Activated naive CD4-positive, alpha-beta T cell treated with anti-CD3 and anti-CD28 coated beads for 36 hours (primary cell): Measurements from ENCODE around the gene P2RY6. TPM values are rescaled to one million over a fixed set of nuclear protein-coding genes. Genes with fewer than 3 reads are reported as not detected.

Experiments used
- CTCF ChIA-PET: fragments of 350-600 bp; sonication (Branson Sonifier 250); formaldehyde crosslinking; loops from one replicate; lab custom pipeline; 2021; ENCODE audit warnings: antibody characterized with exemption; lab: Charles Lee
- DNase-seq: peaks from one replicate; pipeline ENCODE4 v3.0.0-alpha.2; 2020
- H3K27ac Mint-ChIP-seq: one replicate; pipeline ENCODE4 v1.8.0; 2021; ENCODE audit warnings: mild to moderate bottlenecking, mixed read lengths
- H3K27me3 Mint-ChIP-seq: one replicate; pipeline ENCODE4 v1.8.0; 2021; ENCODE audit warnings: low read depth, mixed read lengths
- H3K36me3 Mint-ChIP-seq: one replicate; pipeline ENCODE4 v1.8.0; 2021; ENCODE audit warnings: low read depth, mixed read lengths
- H3K4me1 Mint-ChIP-seq: one replicate; pipeline ENCODE4 v1.8.0; 2021; ENCODE audit warnings: low read depth, mixed read lengths
- H3K4me3 Mint-ChIP-seq: one replicate; pipeline ENCODE4 v1.8.0; 2021; ENCODE audit warnings: mild to moderate bottlenecking, moderate library complexity, mixed read lengths
- H3K9me3 Mint-ChIP-seq: one replicate; pipeline ENCODE4 v1.8.0; 2021; ENCODE audit warnings: mixed read lengths
- intact Hi-C: fragments of 100-400 bp; cut with micrococcal nuclease; formaldehyde crosslinking; loops from one replicate; pipeline ENCODE4 v1.15.1; 2023
- total RNA-seq, 2 experiments: library from RNA; stranded (reverse); gene quantifications; one replicate each; pipeline ENCODE4 v1.2.3, GENCODE V29; 2021

Gene P2RY6
- total RNA-seq, 2 experiments from 2014 or later, result not detected

DNA sequence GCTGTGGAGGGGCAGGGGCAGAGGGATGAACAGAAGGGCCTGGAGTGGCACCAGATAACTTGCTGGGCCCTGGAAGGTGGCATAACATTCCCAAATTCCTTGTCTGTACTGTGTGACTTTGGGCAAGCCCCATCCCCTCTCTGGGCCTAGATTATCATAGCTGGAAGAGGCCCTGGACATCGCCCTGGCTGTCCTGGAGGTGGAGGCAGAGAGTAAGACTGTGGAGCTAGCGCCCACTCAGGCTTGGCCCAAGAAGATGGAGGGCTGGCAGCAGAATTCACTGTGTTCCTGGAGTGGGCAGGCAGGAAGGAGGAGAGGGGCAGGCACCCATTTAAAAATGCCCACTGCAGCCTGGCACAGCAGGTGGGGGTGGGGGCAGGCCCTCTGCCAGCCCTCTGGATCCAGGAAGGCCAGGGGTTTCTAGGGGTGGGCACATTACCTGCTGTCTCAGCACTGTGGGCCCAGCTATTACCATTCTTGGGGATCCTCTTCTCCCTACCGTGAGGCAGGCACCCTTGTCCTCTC is 58.5 kb downstream of the P2RY6 start:
- no peak overlapping the region for H3K27ac Mint-ChIP-seq
- CTCF ChIA-PET, result interaction anchor here (0.7 to 3.2 kb wide), 3 partner anchors 21 to 36 kb away, joined by 3 to 11 read pairs (median 7); partner anchors contain the start of gene ARHGEF17
- DNase-seq, result no peak
- no peaks in the 10 kb centered on the region for H3K4me1 Mint-ChIP-seq
- H3K36me3 Mint-ChIP-seq, result no peaks in the 10 kb centered on the region
- H3K9me3 Mint-ChIP-seq, result no peaks in the 10 kb centered on the region
- H3K4me3 Mint-ChIP-seq, result no peak overlapping the region
- intact Hi-C loops, result no loop called here
- H3K27me3 Mint-ChIP-seq, result no peaks in the 10 kb centered on the region

DNA sequence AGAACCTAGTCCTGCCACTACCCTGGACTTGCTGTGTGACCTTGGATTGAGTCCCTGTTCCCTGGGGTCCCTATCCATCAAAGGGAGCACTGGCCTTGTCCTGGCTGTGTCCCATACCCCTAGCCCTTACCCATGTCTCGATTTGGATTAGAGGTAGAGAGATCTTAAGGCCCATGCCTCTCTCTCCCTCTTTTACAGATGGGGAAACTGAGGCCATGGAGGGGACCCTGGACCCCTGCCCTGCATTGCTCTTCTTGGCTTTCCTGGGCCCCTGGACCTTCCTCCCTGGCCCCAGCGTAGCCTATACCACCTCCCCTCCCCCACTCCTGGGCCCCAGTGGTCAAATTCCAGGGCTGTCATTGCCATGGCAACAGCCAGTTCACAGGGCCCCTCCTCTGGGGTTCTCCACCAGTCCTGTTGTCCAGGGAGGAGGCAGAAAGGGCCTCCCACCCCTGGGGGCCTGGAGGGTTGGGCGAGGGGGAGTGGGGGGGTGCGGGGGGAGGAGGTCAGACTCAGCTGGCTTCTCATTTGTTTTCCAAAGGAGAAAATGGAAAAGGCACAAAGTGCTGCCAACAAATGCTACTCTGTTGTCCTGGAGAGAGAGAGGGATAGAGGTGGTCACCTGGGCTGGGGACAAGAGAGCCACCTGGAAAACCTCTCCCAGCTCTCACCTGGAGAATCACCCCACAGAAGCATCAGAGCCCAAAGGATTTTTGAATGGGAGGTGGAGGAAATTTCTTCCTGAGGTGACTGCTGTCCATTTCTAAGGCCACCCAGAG is 59.2 kb downstream of the P2RY6 start:
- Mint-ChIP-seq H3K27ac (no peak overlapping the region), H3K9me3 (no peaks in the 10 kb centered on the region), H3K36me3 (no peaks in the 10 kb centered on the region), H3K27me3 (no peaks in the 10 kb centered on the region), H3K4me1 (no peaks in the 10 kb centered on the region), H3K4me3 (no peak overlapping the region)
- CTCF ChIA-PET, result interaction anchor here (2.2 to 3.2 kb wide), 2 partner anchors 24 to 37 kb away, joined by 7 to 11 read pairs; partner anchors contain the start of gene ARHGEF17
- no peak for DNase-seq
- intact Hi-C loops, result no loop called here

DNA sequence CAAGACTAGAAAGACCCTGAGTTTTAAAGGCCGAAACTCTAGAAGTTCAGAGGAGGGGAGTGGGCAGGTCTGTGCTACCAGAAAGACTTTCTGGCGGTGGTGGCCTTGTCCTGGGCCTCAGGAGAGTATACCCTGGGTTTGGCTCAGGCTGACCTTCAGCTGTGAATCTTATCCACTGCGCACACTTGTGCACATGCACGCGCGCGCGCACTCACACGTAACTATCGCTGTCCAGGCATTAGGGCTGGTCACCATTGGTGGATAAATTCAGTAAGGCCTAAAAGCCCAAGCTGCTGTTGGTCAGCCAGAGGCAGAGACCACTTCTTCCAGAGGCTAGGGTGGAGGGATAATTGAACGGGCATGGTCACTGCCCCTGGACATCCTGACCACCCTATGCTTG is 61.0 kb downstream of the P2RY6 start:
- H3K27ac Mint-ChIP-seq, result no peak overlapping the region
- CTCF ChIA-PET, result interaction anchor here (1.1 to 8.0 kb wide), 2 partner anchors 28 to 42 kb away, joined by 4 to 83 read pairs; no protein-coding TSS in a partner anchor
- no peak overlapping the region for H3K4me3 Mint-ChIP-seq
- no peaks in the 10 kb centered on the region for H3K27me3 Mint-ChIP-seq
- intact Hi-C loops, result no loop called here
- no peaks in the 10 kb centered on the region for H3K4me1 Mint-ChIP-seq
- H3K9me3 Mint-ChIP-seq, result no peaks in the 10 kb centered on the region
- no peaks in the 10 kb centered on the region for H3K36me3 Mint-ChIP-seq
- no peak for DNase-seq

DNA sequence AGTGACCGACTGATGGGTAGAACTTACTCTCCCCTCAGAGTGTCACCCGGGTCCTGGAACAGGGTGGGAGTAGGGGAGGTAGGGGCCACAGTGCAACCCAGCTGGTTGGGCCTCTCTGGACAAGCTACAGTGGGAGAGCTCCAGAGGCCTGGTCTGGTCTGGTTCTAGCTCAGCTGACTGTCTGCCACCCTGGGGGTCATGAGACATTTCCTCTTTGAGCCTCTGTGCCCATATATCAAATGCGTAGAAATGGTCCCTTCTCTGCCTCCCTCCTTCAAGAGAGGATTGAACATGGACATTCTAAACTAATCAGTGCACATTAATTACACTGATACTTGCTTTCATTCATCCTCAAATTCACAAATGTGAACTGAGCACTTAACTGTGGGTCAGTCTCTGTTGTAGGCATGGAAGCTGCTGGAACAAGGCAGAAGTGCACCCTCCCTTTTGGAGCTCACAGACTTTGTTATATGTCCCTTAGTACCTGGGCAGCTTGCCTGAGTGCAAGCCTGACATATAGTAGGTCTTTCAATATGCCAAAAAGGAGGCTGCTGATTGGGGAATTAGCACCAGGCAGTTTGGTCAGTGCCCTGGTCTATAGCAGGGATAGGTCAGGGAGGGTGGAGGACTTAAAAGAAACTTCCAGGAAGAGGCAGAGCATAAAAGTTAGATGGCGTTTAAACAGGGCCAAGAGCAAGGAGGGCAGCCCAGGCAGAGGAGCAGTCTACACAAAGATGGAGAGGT is 61.7 kb downstream of the P2RY6 start:
- Mint-ChIP-seq H3K27me3 (no peaks in the 10 kb centered on the region), H3K9me3 (no peaks in the 10 kb centered on the region), H3K4me1 (no peaks in the 10 kb centered on the region), H3K4me3 (no peak overlapping the region), H3K27ac (peak overlapping the region; percentile 18), H3K36me3 (no peaks in the 10 kb centered on the region)
- no peak for DNase-seq
- intact Hi-C loops, result no loop called here
- CTCF ChIA-PET, result interaction anchor here (0.8 to 8.0 kb wide), 5 partner anchors 26 to 73 kb away, joined by 3 to 83 read pairs (median 4); partner anchors contain the start of gene ARHGEF17

DNA sequence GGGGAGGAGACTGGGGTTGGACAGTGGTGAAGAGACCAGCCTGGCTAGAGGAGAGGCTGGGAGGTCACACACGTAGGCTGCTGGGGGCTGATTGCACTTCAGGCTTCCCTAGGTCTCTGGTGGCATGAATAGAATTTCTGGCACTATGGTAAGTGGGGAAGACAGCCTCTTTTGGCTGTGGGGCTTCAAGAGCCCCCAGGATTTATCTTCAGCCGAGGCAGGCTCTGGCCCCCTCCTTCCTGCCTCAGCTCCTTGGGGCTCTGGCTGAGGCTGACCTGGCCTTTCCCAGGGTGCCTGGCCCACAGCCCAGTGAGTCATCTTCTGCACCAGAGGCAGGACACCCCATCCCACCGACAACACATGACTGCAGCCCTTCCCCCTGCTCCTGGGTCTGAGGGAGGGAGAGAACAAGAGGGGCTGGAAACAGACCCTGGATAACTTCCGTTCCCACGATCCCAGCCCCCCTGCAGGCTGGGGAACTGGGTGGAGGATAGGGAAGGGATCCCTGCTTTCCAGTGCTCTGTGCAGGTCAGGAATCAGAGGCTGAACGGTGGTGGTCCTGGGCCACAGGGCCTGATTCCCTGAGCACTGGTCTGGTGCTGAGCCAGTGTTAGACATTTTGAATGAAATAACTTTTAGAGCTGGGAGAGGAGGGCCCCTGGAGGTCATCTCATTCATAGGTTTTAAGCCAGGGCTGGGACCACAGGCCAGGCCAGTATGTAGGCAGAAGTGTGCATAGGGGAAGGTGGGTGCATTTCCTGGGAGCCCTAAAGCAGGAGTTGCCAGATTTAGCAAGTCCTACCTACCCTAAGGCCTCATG is 62.5 kb downstream of the P2RY6 start:
- H3K9me3 Mint-ChIP-seq, result no peaks in the 10 kb centered on the region
- CTCF ChIA-PET, result interaction anchor here (0.6 to 8.0 kb wide), 17 partner anchors 11 to 520 kb away, joined by 3 to 83 read pairs (median 4); partner anchors contain the start of gene ARHGEF17
- H3K4me1 Mint-ChIP-seq, result no peaks in the 10 kb centered on the region
- intact Hi-C loops, result loop anchor here (1.0 kb wide), 2 partner anchors 27 to 39 kb away; no protein-coding TSS in a partner anchor
- H3K27me3 Mint-ChIP-seq, result no peaks in the 10 kb centered on the region
- peak overlapping the region; percentile 18 for H3K27ac Mint-ChIP-seq
- H3K4me3 Mint-ChIP-seq, result no peak overlapping the region
- H3K36me3 Mint-ChIP-seq, result no peaks in the 10 kb centered on the region
- DNase-seq, result no peak

DNA sequence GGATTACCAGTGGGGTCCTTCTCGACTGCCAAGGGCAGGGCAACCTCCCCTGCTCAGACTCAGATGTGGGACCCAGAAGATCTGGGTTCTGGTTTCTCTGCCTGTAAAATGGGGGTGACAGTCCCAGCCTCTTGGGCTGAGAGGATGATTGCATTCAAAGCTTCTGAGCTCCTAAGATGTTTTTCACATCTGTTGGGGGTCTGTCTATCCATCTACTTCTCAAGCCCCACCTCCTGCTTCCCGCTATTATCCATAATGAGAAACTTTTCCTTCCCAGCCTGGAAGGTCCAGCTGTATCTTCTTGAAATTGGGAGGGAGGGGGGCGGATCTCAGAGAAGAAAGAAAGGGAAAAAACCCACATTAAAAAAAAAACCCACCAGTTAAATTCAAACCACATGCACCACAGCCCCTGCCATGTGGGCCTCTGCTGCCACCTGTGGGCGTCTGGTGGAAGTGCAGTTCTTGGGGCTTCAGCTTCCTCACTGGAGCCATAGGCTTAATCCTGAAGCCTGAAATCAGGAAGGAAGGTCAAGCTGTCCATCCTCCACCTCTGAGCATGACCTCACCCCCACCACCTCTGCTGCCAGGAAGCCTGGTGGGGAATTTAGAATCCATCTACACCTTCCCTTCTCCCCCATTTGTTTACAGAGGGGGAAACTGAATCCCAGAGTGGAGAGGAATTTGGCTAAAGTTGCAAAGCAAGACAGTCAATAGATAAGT is 63.2 kb downstream of the P2RY6 start:
- Mint-ChIP-seq H3K4me1 (no peaks in the 10 kb centered on the region), H3K27ac (no peak overlapping the region), H3K36me3 (no peaks in the 10 kb centered on the region), H3K27me3 (no peaks in the 10 kb centered on the region), H3K9me3 (no peaks in the 10 kb centered on the region), H3K4me3 (no peak overlapping the region)
- CTCF ChIA-PET, result interaction anchor here (0.6 to 8.0 kb wide), 18 partner anchors 12 to 521 kb away, joined by 3 to 83 read pairs (median 4); partner anchors contain the start of gene ARHGEF17
- DNase-seq, result peak; percentile 87
- intact Hi-C loops, result loop anchor here (1.0 kb wide), 2 partner anchors 28 to 40 kb away; no protein-coding TSS in a partner anchor

DNA sequence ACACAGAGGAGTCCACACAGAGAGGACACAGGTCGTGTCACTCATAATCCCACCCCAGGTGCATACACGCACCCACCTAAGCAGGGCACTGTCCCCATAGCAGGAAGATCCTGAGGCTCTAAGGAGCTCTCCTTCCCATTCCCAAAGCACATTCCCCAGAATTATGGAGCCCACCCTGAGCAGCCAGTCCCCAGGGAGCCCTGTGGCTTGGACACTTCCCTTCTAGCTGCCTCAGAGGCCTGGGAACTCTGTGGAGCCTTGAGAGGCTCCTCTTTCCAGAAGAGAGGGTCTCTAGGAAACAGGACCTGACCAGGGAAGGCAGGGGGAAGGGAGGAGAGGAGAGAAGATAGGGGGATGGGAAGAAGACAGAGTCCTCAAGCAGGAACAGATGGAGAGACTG is 65.7 kb downstream of the P2RY6 start:
- CTCF ChIA-PET, result interaction anchor here (4.5 to 8.0 kb wide), 2 partner anchors 30 to 47 kb away, joined by 73 to 83 read pairs; partner anchors contain the start of gene ARHGEF17
- H3K4me1 Mint-ChIP-seq, result no peaks in the 10 kb centered on the region
- intact Hi-C loops, result no loop called here
- no peaks in the 10 kb centered on the region for H3K27me3 Mint-ChIP-seq
- no peaks in the 10 kb centered on the region for H3K9me3 Mint-ChIP-seq
- no peak overlapping the region for H3K27ac Mint-ChIP-seq
- H3K4me3 Mint-ChIP-seq, result no peak overlapping the region
- DNase-seq, result no peak
- H3K36me3 Mint-ChIP-seq, result no peaks in the 10 kb centered on the region

DNA sequence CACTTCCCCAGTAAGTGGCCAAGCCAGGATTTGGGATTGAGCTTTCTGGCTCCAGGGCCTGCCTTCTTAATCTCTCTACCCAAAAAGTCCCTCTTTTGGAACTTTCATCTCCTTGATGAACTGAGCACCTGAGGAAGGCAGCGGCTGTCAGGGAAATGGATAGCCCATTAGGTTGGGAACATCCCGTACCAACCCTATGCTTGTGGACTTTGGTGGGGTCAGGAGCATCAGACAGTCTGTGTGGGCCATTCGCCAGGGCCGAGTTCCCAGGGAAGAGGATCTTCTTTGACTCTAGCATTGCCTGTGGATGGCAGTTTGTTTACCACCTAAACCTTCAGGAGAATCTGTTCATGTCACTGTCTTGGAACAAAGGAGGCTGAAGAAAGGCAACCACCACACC is 66.1 kb downstream of the P2RY6 start:
- intact Hi-C loops, result no loop called here
- DNase-seq, result no peak
- H3K27me3 Mint-ChIP-seq, result no peaks in the 10 kb centered on the region

DNA sequence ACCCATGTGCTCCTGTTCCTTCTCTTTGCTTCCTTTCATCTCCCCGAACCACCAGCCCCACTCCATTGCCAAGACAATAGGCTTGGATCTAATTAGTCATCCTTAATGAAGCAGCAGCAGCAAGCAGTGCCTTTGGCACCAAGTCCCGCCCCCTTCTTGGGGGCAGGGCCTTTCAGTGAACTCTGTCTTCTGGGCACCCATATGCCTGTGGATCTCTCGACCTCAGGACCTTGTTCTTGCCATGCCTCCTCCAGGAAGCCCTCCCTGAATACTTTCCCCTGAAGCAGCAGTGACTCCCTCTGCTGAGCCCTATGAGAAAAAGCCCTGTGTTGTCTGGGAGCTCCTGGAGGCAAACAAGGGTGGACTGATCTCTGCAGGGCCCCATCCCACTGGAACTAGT is 68.0 kb downstream of the P2RY6 start:
- CTCF ChIA-PET, result interaction anchor here (2.5 to 8.0 kb wide), 2 partner anchors 33 to 49 kb away, joined by 5 to 83 read pairs; no protein-coding TSS in a partner anchor
- Mint-ChIP-seq H3K27ac (no peak overlapping the region), H3K36me3 (no peaks in the 10 kb centered on the region), H3K27me3 (no peaks in the 10 kb centered on the region), H3K9me3 (no peaks in the 10 kb centered on the region), H3K4me3 (no peak overlapping the region), H3K4me1 (no peaks in the 10 kb centered on the region)
- DNase-seq, result no peak
- intact Hi-C loops, result no loop called here

More for the DNA sequence above, 66.1 kb downstream of the P2RY6 start:
- Mint-ChIP-seq H3K4me1 (no peaks in the 10 kb centered on the region), H3K27ac (no peak overlapping the region), H3K36me3 (no peaks in the 10 kb centered on the region), H3K4me3 (no peak overlapping the region), H3K9me3 (no peaks in the 10 kb centered on the region)
- CTCF ChIA-PET, result interaction anchor here (4.5 to 8.0 kb wide), 2 partner anchors 31 to 47 kb away, joined by 73 to 83 read pairs; partner anchors contain the start of gene ARHGEF17

DNA sequence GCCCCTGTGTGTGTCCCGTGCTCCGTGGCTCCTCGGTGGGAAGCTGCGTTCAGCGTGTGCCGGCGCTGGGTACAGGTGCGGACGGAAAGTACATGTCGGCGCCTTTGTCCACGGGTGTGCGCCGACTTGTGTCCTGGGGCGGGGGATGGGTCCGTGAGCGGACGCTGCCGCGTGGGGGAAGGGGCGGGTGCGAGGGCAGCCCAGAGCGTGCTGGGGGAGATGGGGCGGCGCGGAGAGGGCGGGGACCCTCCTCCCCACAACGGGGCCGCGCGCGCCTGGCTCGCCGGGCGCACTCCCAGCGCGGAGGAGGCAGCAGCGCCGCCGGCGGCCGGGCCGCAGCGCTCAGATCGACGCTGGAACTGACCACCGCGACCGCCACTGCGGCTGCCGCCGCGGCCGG is 70.5 kb downstream of the P2RY6 start:
- H3K27ac Mint-ChIP-seq, result no peak overlapping the region
- H3K36me3 Mint-ChIP-seq, result no peaks in the 10 kb centered on the region
- intact Hi-C loops, result no loop called here
- no peak overlapping the region for H3K4me3 Mint-ChIP-seq
- DNase-seq, result no peak
- CTCF ChIA-PET, result interaction anchor here (1.5 kb wide), 1 partner anchor 48 kb away, joined by 3 read pairs; no protein-coding TSS in a partner anchor
- no peaks in the 10 kb centered on the region for H3K4me1 Mint-ChIP-seq
- no peaks in the 10 kb centered on the region for H3K9me3 Mint-ChIP-seq
- no peaks in the 10 kb centered on the region for H3K27me3 Mint-ChIP-seq
